HUES64 (cell line): ENCODE results near the gene TMEM235. TPM values are rescaled to one million over a fixed set of nuclear protein-coding genes. Genes with fewer than 3 reads are reported as not detected.

Source experiments
- H3K27ac ChIP-seq: 2 replicates; pipeline ENCODE4 v1.7.0; 2013; ENCODE audit warnings: low read depth, low read length, inconsistent platforms
- H3K27me3 ChIP-seq: 2 replicates; pipeline ENCODE4 v1.6.1; 2013; ENCODE audit warnings: mild to moderate bottlenecking, low read length; ENCODE audit not compliant: insufficient read depth
- H3K36me3 ChIP-seq: 2 replicates; pipeline ENCODE4 v1.6.1; 2013; ENCODE audit warnings: mild to moderate bottlenecking, low read length; ENCODE audit not compliant: insufficient read depth
- H3K4me1 ChIP-seq: 2 replicates; pipeline ENCODE4 v1.6.1; 2013; ENCODE audit warnings: mild to moderate bottlenecking, low read length, moderate library complexity; ENCODE audit not compliant: insufficient read depth
- H3K4me3 ChIP-seq: 2 replicates; pipeline ENCODE4 v1.5.1; 2013; ENCODE audit warnings: mild to moderate bottlenecking, low read length, moderate library complexity
- H3K9ac ChIP-seq: 2 replicates; pipeline ENCODE4 v1.6.1; 2013; ENCODE audit warnings: mild to moderate bottlenecking, low read depth, low read length
- H3K9me3 ChIP-seq: 2 replicates; pipeline ENCODE4 v1.6.1; 2013; ENCODE audit warnings: low read depth, low read length; ENCODE audit not compliant: insufficient read depth
- WGBS: fragments of 150-250, 120-280 bp; methylation state at CpG from one replicate; pipeline ENCODE4 v1.1.7; 2013; ENCODE audit warnings: missing lambda C conversion rate; 5-methylcytosine and 5-hydroxymethylcytosine counted together
- polyA plus RNA-seq, 2 experiments: library from polyadenylated mRNA; stranded (reverse); fragments of 50-300 nt; gene quantifications; one replicate each; pipeline ENCODE4 v1.2.3, GENCODE V29; 2013

TMEM235 gene
- not detected for polyA plus RNA-seq (2013, experiment 1 of 2)
- polyA plus RNA-seq (2013, experiment 2 of 2), result 0.25 TPM

DNA sequence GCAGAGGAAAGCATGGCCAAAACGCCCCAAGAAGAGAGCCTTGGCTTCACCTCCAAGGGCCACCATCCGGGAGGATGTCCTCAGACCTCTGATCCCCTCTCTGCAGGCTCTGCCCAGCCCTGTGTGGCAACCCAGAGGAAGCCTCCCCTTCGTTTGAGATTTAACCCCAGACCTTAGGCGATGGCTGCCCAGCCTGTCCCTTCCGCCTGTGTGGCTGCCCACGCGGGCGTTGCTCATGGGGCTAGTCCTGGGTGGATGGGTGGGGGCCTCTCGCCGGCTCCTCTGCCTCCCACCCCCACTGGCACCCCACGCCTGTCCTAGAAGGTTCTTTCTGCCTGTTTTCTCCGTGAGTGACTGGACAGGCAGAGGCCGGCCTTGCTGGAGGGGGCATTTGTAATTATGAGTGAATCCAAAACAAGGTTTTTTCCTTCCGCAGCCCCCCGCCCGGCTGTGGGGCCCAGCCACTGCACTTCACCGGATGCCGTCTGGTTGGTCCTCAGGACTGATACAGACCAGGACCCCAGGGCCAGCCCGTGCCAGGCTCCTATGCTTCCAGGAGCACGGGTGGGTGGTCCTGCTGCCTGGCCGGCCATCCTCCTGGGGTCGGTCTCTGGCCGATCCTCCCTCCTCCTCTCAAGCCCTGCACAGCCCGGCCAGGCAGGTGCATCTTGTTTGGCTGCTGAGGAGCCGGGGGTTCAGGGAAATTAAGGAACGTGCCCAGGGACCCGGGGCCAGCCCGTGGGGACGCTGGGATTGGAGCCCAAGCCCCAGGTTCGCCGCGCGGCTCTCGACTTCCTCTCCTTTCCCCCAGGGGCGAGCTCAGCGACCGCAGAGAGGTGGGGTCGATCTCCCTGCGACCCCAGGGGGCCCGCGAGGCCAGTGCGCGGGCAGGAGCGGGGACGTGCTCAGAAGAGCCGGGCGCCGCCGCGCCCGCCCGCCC, at the start of gene TMEM235:
Gene TMEM235, plus strand, starts transcription at position 636 of the 940 bp plus-strand sequence. CDS start 393 bp downstream, outside the sequence.
- WGBS, result 27% methylated on average over 52 of the region's 52 CpGs
- Histone ChIP-seq H3K9ac (peak within 1 kb of the TSS; percentile 50; the same call in 1 of the 2 replicates), H3K27me3 (peaks cover 34% of the 10 kb centered on the region), H3K4me1 (no peaks in the 10 kb centered on the region), H3K9me3 (no peaks in the 10 kb centered on the region), H3K4me3 (peak within 1 kb of the TSS; percentile 61), H3K27ac (no peak within 1 kb of the TSS), H3K36me3 (no peaks in the 10 kb centered on the region)

GRCh38 chr17:78182504-78182903, 48.9 kb upstream of the TMEM235 start:
- peaks cover 79% of the 10 kb centered on the region for H3K36me3 ChIP-seq
- no peak overlapping the region for H3K9ac ChIP-seq
- 97% methylated on average over 13 of the region's 13 CpGs for WGBS
- H3K27me3 ChIP-seq, result no peaks in the 10 kb centered on the region
- H3K4me1 ChIP-seq, result peaks cover 10% of the 10 kb centered on the region; the same call in 1 of the 2 replicates
- no peak overlapping the region for H3K27ac ChIP-seq
- H3K4me3 ChIP-seq, result no peak overlapping the region
- H3K9me3 ChIP-seq, result no peaks in the 10 kb centered on the region

- Histone ChIP-seq H3K9ac (no peak overlapping the region), H3K4me3 (no peak overlapping the region), H3K9me3 (no peaks in the 10 kb centered on the region), H3K27ac (no peak overlapping the region), H3K27me3 (no peaks in the 10 kb centered on the region), H3K36me3 (peaks cover 68% of the 10 kb centered on the region), H3K4me1 (peaks cover 10% of the 10 kb centered on the region; the same call in 1 of the 2 replicates)
- 94% methylated on average over 12 of the region's 12 CpGs for whole genome bisulfite sequencing
Measured at GRCh38 chr17:78183916-78184315, 47.5 kb upstream of the TMEM235 start.

GRCh38 chr17:78184351-78184750, 47.1 kb upstream of the TMEM235 start:
- H3K9me3 ChIP-seq, result no peaks in the 10 kb centered on the region
- H3K4me3 ChIP-seq, result no peak overlapping the region
- peaks cover 64% of the 10 kb centered on the region for H3K36me3 ChIP-seq
- no peaks in the 10 kb centered on the region for H3K27me3 ChIP-seq
- WGBS, result 95% methylated on average over 10 of the region's 10 CpGs
- no peak overlapping the region for H3K9ac ChIP-seq
- no peak overlapping the region for H3K27ac ChIP-seq
- H3K4me1 ChIP-seq, result peaks cover 10% of the 10 kb centered on the region; the same call in 1 of the 2 replicates

DNA sequence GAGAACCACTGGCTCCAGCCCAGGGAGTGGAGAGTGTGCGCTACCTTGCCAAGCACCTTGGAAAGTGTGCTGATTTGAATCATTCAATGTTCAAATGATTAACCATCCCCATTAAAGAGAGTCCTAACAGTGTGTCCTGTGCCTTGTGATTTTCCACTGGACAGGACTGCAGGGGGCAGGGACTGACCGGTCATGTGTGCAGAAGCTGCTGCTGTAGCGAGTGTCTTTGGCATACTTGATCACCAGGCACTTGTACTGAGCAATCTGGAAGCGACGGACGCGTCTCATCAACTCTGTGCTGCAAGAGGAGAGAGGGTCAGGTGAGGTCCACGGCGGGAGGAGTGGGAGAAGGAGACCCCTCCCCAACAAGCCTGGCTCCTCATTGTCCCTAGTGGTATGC, 46.6 kb upstream of the TMEM235 start:
- Histone ChIP-seq H3K36me3 (peaks cover 61% of the 10 kb centered on the region), H3K4me3 (peak overlapping the region; percentile 88; the same call in 1 of the 2 replicates), H3K9ac (no peak overlapping the region), H3K9me3 (no peaks in the 10 kb centered on the region), H3K27ac (no peak overlapping the region), H3K4me1 (peaks cover 10% of the 10 kb centered on the region; the same call in 1 of the 2 replicates), H3K27me3 (no peaks in the 10 kb centered on the region)
- 84% methylated on average over 9 of the region's 9 CpGs for WGBS

DNA sequence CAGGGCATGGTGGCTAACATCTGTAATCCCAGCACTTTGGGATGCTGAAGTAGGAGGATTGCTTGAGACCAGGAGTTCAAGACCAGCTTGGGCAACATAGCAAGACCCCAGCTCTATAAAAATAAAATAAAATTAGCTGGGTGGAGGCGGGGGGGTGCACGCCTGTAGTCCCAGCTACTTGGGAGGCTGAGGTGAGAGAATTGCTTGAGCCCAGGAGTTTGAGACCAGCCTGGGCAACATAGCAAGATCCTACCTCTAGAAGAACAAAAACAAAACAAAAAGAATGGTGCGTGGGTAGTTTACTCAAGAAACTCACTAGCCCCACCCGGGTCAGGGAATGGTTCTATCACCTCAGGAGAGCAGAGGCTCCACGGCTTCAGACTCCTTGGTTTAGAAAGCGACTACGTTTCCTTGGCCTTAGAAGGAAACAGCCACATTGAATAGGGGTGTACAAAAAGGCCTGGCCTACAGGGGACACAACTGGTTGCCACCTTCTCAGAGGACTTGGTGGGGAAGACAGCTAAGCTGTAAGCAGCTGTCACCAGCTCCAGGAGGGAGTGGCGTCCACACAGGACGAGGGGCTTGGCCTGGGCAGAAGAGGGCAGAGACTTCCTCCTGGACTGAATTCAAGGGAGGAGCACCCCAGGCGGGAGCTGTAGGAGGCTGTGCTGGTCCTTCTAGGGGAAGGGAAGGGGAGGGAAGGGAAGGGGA, 45.3 kb upstream of the TMEM235 start:
- no peaks in the 10 kb centered on the region for H3K27me3 ChIP-seq
- WGBS, result 50% methylated on average over 8 of the region's 10 CpGs
- peak overlapping the region; percentile 88 for H3K4me3 ChIP-seq
- H3K4me1 ChIP-seq, result peaks cover 10% of the 10 kb centered on the region; the same call in 1 of the 2 replicates
- peaks cover 55% of the 10 kb centered on the region for H3K36me3 ChIP-seq
- H3K9ac ChIP-seq, result peak overlapping the region; percentile 32
- H3K27ac ChIP-seq, result no peak overlapping the region
- H3K9me3 ChIP-seq, result no peaks in the 10 kb centered on the region

DNA sequence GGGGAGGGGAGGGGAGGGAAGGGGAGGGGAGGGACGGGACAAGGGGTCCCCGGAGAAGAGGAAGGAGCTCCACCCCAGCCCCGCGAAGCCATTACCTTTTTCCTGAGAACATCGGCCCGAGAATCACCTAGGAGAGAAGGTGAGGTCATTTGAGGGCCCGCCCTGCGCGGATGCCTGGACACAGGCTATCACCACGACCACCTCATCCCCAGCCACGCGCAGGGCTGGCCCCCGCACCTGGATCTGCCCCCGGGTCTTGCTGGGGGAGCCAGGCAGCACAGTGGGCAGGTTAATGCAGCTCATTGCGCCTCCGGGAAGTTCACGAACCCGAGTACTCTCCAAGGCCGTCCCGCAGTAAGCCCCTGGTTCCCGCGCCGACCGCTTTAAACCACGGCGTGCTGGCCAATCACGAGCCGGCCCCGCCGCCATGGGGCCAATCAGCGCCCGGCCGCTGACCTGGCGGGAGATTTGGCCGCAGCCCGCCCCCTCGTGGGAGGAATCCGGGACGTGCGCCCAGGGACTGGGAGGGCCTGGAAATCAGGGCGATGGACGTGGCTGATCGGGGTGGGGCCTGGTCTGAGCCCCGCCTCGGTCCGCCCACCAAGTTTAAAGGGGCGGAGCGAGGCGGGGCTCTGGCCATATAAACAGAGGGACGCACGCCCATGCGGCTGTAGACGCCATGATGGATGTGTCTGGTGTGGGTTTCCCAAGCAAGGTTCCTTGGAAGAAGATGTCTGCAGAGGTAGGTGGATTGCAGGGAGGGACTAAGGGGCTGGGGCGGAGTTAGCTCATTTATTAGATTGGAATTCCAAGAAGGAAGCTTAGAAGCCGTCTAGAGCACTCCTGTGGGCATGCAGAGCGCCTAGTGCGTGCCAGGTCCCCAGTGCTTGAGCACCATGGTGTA, 44.5 kb upstream of the TMEM235 start, which contains the start of the genes AFMID and TK1:
Gene AFMID, plus strand, starts transcription at position 671 of the 904 bp plus-strand sequence. Its CDS starts 9 bp downstream, at position 680.
Gene TK1, minus strand, starts transcription at position 361 of the 904 bp plus-strand sequence. Its CDS starts 58 bp downstream, at position 303.
- peak within 1 kb of the TSS; percentile 88 for H3K4me3 ChIP-seq
- no peaks in the 10 kb centered on the region for H3K9me3 ChIP-seq
- peaks cover 10% of the 10 kb centered on the region; the same call in 1 of the 2 replicates for H3K4me1 ChIP-seq
- 3% methylated on average over 55 of the region's 57 CpGs for WGBS
- peaks cover 48% of the 10 kb centered on the region for H3K36me3 ChIP-seq
- H3K27ac ChIP-seq, result peak within 1 kb of the TSS; percentile 89
- H3K27me3 ChIP-seq, result no peaks in the 10 kb centered on the region
- peak within 1 kb of the TSS; percentile 95 for H3K9ac ChIP-seq

DNA sequence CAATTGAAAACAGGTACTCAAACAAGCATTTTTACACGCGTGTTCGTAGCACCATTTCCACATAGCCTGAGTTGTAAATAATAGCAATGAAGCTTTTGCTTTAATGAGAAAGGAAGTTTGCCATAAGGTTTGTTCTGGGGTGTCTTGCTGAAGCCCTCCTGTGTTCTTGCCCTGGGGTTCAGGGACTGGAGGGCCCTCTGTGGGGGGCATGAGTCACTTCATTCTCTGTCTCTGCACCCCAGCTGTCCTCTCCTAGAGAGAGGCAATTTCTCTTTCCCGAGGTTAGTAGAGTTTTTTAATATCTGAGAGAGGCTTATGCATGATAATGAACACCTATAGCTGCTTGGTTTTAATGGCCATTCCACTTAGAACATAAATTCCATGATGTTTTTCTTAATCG, 34.7 kb upstream of the TMEM235 start:
- Histone ChIP-seq H3K9me3 (no peaks in the 10 kb centered on the region), H3K36me3 (peaks cover 41% of the 10 kb centered on the region), H3K4me3 (no peak overlapping the region), H3K27ac (no peak overlapping the region; the same call in 1 of the 2 replicates), H3K4me1 (peaks cover 12% of the 10 kb centered on the region), H3K27me3 (no peaks in the 10 kb centered on the region), H3K9ac (no peak overlapping the region)
- WGBS, result 95% methylated on average over 4 of the region's 5 CpGs

DNA sequence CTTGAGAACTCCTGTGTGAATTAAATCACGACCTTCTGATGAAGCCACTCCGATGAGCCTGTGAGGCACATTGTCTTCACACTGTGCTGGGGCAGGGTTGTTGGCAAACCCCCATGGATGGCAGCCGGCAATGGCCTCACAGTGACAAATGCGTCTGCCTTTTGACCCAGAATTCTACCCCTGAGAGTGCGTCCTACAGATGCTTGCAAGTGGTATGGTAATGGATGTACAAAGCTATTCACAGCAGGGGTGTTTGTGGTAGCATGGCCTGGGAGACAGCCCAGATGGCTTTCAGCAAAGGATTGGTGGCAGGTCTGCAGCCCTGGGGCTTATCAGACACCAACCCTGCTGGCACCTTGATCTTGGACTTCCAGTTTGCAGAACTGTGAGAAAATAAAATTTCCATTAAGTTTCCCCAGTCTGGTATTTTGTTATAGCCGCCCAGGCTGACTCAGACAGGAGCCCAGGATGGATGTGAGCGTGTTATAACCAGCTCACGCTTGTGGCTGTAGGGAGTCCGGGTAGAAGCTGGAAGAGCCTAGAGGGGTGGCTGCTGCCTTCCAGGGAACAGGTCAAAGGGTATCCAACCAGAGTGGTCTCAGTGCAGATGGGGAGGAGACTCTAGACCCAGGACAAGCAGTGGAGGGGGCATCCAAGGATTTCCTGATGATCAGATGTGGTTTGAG, 34.1 kb upstream of the TMEM235 start:
- H3K4me1 ChIP-seq, result peaks cover 12% of the 10 kb centered on the region
- H3K36me3 ChIP-seq, result peaks cover 41% of the 10 kb centered on the region
- no peak overlapping the region; the same call in 1 of the 2 replicates for H3K27ac ChIP-seq

DNA sequence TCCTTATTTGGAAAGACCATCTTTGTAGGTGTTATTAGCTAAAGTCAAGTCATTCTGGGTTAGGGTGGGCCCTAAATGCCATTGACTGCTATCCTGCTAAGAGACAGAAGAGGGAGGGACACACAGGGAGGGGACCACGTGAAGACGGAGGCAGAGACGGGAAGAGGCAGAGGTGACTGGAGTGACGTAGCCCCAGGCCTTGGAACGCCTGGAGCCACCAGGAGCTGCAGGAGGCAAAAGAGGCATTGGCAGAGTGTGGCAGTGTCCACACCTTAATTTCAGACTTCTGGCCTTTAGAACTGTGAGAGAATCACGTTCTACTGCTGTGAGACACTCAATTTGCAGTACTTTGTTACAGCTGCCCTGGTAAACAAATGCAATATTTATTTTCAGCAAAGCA, 31.0 kb upstream of the TMEM235 start:
- Histone ChIP-seq H3K9ac (no peak overlapping the region), H3K9me3 (no peaks in the 10 kb centered on the region), H3K4me3 (no peak overlapping the region), H3K27me3 (no peaks in the 10 kb centered on the region), H3K27ac (no peak overlapping the region), H3K36me3 (peaks cover 45% of the 10 kb centered on the region), H3K4me1 (peaks cover 12% of the 10 kb centered on the region)
- 83% methylated on average over 6 of the region's 6 CpGs for WGBS

More for the DNA sequence above, 34.1 kb upstream of the TMEM235 start:
- Histone ChIP-seq H3K4me3 (no peak overlapping the region), H3K27me3 (no peaks in the 10 kb centered on the region), H3K9me3 (no peaks in the 10 kb centered on the region), H3K9ac (peak overlapping the region; percentile 5; the same call in 1 of the 2 replicates)
- WGBS, result 61% methylated on average over 9 of the region's 9 CpGs
